GM10266 (cell line): ENCODE data around the gene LIPE.
A peak's percentile ranks its signal among the peaks of the same experiment; 100 is the strongest.

Source experiments
- DNase-seq: peaks from one replicate; pipeline ENCODE4 v3.0.0; 2012; ENCODE audit errors: extremely low spot score
- CTCF ChIP-seq: IDR thresholded peaks from 2 replicates; pipeline ENCODE4 v1.5.1; 2012; ENCODE audit warnings: mild to moderate bottlenecking, low read depth; ENCODE audit not compliant: control insufficient read depth, insufficient read depth; ENCODE audit errors: missing control alignments

LIPE gene

GRCh38 chr19:42402376-42403116, 24.6 kb downstream of the LIPE start:
- TF ChIP-seq CTCF: no peak

GRCh38 chr19:42401365-42402303, 25.6 kb downstream of the LIPE start:
- peak; percentile 66 for TF ChIP-seq CTCF
- peak; percentile 77 for DNase-seq

More at GRCh38 chr19:42402376-42403116, 24.6 kb downstream of the LIPE start:
- DNase-seq: no peak

- no peak for TF ChIP-seq CTCF
- DNase-seq: no peak
These were observed 26.8 kb downstream of the LIPE start for GRCh38 chr19:42400404-42400803.

GRCh38 chr19:42397263-42398166, 29.7 kb downstream of the LIPE start:
- no peak for DNase-seq
- TF ChIP-seq CTCF: no peak

GRCh38 chr19:42396381-42397262, 30.6 kb downstream of the LIPE start:
- DNase-seq: peak; percentile 100
- no peak for TF ChIP-seq CTCF

- no peak for DNase-seq
- no peak for TF ChIP-seq CTCF
These were observed 32.4 kb downstream of the LIPE start for GRCh38 chr19:42394751-42395150.
